Cardiac muscle cell (in vitro differentiated cells and primary cell): ENCODE data around the gene ATF1. TPM values are rescaled to one million over a fixed set of nuclear protein-coding genes. Genes with fewer than 3 reads are reported as not detected.
"Not testable (repeated sequence)": the region's sequence is repeated elsewhere in the genome, so short reads cannot be mapped to it uniquely, and the experiment has no call there.

ENCODE experiments used
- DNase-seq, 2 donors: peaks; one replicate each; pipeline versions ENCODE4 v3.0.0 to v3.0.0-alpha.2; 2010 to 2017; ENCODE audit warnings: low read depth in 1 of 2, low spot score in 1 of 2
- H3K27ac ChIP-seq: fragments of 200-600 bp; sonication (generic); 2 replicates; pipeline ENCODE4 v1.5.1; 2016
- H3K27me3 ChIP-seq: fragments of 200-600 bp; sonication (generic); 2 replicates; pipeline ENCODE4 v1.6.0; 2016; ENCODE audit warnings: control low read depth
- H3K36me3 ChIP-seq: fragments of 200-600 bp; sonication (generic); 2 replicates; pipeline ENCODE4 v1.5.1; 2016; ENCODE audit warnings: control low read depth
- H3K4me1 ChIP-seq: fragments of 200-600 bp; sonication (generic); 2 replicates; pipeline ENCODE4 v1.8.1; 2017; ENCODE audit warnings: low read depth, mild to moderate bottlenecking, mixed run types
- H3K4me3 ChIP-seq: fragments of 200-600 bp; sonication (generic); 2 replicates; pipeline ENCODE4 v1.5.1; 2016; ENCODE audit warnings: mild to moderate bottlenecking
- H3K9me3 ChIP-seq: fragments of 200-600 bp; sonication (generic); 2 replicates; pipeline ENCODE4 v1.5.1; 2017; ENCODE audit warnings: low read depth, mild to moderate bottlenecking, control low read depth
- polyA plus RNA-seq: library from polyadenylated mRNA; unstranded; fragments of >200 nt; fragmentation: Nextera tagmentation; extraction: Ambion mirVana; gene quantifications from 2 replicates; pipeline ENCODE4 v1.2.1, GENCODE V29; 2016
- total RNA-seq: library from RNA; depleted of rRNA; stranded (reverse); fragments of >200 nt; gene quantifications from 2 replicates; pipeline ENCODE4 v1.2.3, GENCODE V29; 2016
- TF ChIP-seq, protein P1 (sequence below): IDR thresholded peaks from 2 replicates; pipeline ENCODE4 v1.5.1; 2012; ENCODE audit warnings: low read depth, mild to moderate bottlenecking, low read length

Gene ATF1
- total and polyA plus RNA-seq, 2 experiments from 2014 or later = 14.4 to 26.4 TPM

DNA sequence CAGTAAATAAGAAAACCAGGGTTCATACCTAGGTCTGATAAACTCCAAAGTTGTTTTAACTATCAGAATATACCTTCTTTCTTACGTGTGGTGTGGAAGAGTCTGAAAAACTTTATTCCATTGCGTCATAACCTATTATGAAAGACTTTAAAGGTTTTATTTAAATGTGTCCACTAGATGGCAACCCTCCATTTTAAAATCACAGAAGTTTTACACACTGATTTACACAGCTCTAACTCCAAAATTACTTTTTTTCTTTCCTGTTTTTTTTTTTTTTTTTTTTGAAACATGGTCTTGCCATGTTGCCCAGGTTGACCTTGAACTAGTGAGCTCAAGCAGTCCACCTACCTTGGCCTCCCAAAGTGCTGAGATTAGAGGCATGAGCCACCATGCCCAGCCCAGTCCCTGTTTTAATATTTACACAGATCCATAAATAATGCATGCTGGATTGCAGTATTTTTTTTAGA, 61.5 kb downstream of the ATF1 start:
- peak; percentile 52 to 89 for DNase-seq
- H3K27ac ChIP-seq = no peak overlapping the region

DNA sequence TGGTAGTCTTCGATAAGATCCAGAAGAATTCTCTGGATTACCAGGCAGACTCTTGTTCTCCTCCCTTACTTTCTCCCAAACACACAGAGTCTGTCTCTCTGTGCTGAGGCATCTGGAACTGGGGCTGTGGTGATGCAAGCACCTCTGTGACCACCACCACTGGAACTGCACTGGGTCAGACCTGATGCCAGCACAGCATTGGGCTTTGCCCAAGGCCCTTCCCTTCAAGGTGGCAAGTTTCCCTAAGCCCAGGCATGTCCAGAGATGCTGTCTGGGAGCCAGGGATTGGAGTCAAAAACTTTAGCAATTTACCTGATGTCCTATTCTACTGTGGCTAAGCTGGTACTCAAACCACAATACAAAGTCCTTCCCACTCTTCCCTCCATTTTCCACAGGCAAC, 64.2 kb downstream of the ATF1 start:
- Histone ChIP-seq H3K27me3 (no peaks in the 10 kb centered on the region), H3K4me3 (no peak overlapping the region), H3K36me3 (no peaks in the 10 kb centered on the region), H3K9me3 (no peaks in the 10 kb centered on the region), H3K4me1 (no peaks in the 10 kb centered on the region), H3K27ac (no peak overlapping the region)
- no peak for DNase-seq
- TF ChIP-seq, protein P1, sequence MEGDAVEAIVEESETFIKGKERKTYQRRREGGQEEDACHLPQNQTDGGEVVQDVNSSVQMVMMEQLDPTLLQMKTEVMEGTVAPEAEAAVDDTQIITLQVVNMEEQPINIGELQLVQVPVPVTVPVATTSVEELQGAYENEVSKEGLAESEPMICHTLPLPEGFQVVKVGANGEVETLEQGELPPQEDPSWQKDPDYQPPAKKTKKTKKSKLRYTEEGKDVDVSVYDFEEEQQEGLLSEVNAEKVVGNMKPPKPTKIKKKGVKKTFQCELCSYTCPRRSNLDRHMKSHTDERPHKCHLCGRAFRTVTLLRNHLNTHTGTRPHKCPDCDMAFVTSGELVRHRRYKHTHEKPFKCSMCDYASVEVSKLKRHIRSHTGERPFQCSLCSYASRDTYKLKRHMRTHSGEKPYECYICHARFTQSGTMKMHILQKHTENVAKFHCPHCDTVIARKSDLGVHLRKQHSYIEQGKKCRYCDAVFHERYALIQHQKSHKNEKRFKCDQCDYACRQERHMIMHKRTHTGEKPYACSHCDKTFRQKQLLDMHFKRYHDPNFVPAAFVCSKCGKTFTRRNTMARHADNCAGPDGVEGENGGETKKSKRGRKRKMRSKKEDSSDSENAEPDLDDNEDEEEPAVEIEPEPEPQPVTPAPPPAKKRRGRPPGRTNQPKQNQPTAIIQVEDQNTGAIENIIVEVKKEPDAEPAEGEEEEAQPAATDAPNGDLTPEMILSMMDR = no peak

More for the DNA sequence above, 61.5 kb downstream of the ATF1 start:
- Histone ChIP-seq H3K4me3 (no peak overlapping the region), H3K4me1 (no peaks in the 10 kb centered on the region), H3K27me3 (no peaks in the 10 kb centered on the region), H3K36me3 (peaks cover 4% of the 10 kb centered on the region), H3K9me3 (no peaks in the 10 kb centered on the region)
- TF ChIP-seq, protein P1 = no peak

DNA sequence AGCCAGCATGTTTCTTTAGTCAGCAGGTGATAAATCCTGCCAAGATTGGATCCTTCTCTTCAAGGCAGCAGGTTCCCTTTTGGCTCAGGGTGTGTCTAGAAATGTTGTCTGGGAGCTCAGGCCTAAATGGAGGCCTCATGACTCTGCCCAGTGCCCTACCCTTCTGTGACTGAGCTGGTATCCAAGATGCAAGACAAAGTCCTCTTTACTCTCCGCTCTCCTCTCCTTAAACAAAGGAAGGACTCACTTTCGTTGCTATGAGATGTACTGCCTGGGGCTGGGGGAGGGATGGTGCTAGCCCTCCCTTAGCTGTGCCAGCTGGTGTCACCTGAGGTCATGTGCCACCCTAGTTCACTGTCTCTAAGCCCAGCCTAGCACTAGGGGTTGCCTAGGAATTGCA, 65.0 kb downstream of the ATF1 start:
- Histone ChIP-seq H3K9me3 (no peaks in the 10 kb centered on the region), H3K27me3 (no peaks in the 10 kb centered on the region), H3K27ac (no peak overlapping the region), H3K4me3 (no peak overlapping the region), H3K4me1 (no peaks in the 10 kb centered on the region), H3K36me3 (no peaks in the 10 kb centered on the region)
- no peak for DNase-seq
- TF ChIP-seq, protein P1 = no peak

DNA sequence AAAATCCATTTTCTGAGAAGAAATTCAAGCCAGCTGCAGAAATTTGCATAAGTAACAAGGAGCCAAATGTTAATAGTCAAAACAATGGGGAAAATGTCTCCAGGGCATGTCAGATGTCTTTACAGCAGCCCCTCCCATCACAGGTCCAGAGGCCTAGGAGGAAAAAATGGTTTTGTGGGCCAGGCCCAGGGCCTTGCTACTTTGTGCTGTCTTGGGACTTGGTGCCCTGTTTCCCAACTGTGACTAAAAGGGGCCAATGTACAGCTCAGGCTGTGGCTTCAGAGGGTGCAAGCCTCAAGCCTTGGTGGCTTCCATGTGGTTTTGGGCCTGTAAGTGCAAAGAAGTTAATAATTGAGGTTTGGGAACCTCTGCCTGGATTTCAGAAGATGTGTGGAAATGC, 69.9 kb downstream of the ATF1 start:
- H3K4me3 ChIP-seq, H3K27me3 ChIP-seq, H3K4me1 ChIP-seq, DNase-seq, H3K27ac ChIP-seq, H3K9me3 ChIP-seq, H3K36me3 ChIP-seq: not testable (repeated sequence)

DNA sequence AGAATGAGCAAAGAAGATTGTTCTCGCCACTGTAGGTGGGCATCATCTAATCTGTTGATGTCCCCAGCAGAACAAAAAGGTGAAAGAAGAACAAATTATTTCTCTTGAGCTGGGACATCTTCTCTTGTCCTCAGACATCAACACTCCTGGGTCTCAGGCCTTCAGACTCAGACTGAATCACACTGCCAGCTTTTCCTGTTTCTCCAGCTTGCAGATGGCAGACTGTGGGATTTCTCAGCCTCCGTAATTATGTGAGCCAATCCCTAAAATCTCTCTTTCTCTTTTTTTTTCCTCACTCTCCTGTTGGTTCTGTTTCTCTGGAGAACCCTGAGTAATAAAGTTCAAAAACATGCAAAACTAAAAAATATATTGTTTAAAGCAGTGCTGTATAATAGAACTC, 75.1 kb downstream of the ATF1 start:
- no peaks in the 10 kb centered on the region for H3K36me3 ChIP-seq
- H3K9me3 ChIP-seq = no peaks in the 10 kb centered on the region
- no peak overlapping the region for H3K27ac ChIP-seq
- no peak for DNase-seq
- H3K27me3 ChIP-seq = no peaks in the 10 kb centered on the region
- H3K4me3 ChIP-seq = no peak overlapping the region
- TF ChIP-seq, protein P1 = no peak
- no peaks in the 10 kb centered on the region for H3K4me1 ChIP-seq

DNA sequence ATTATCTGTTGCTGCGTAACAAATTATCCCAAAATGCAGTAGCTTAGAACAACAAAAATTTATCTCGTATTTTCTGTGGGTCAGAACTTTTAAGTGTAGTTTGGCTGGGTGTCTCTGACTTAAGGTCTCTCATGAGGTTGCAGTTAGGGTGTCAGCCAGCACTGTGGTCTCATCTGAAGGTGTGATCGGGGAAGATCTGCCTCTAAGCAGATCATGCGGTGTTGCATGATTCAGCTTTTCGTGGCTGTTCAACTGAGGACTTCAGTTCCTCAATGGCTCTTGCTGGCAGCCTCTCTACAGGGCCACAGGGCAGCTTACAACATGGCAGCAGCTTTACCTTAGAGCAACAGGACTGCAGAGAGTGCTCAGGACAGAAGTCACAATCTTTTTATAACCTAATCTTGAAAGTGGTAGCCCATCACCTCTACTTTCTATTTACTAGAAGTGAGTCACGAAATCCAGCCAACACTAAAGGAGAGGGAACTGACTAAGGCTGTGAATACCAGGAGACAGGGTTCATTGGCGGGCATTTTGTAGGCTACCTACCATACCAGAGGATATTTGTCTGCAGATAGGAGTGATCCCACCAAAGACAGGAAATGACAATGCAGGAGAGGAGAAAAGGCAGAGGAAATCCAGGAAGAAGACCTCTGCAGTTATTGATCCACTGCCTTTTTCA, 77.0 kb downstream of the ATF1 start:
- no peak overlapping the region for H3K27ac ChIP-seq
- no peaks in the 10 kb centered on the region for H3K36me3 ChIP-seq
- no peaks in the 10 kb centered on the region for H3K4me1 ChIP-seq
- TF ChIP-seq, protein P1 = no peak
- DNase-seq = no peak
- no peak overlapping the region for H3K4me3 ChIP-seq
- H3K9me3 ChIP-seq = no peaks in the 10 kb centered on the region
- no peaks in the 10 kb centered on the region for H3K27me3 ChIP-seq
